KMS-11 (cell line): ENCODE data around the gene GRIA4.

Experiments
- H2AFZ ChIP-seq: fragments of 200-600 bp; sonication (generic); 2 replicates; pipeline ENCODE4 v1.6.1; 2016; ENCODE audit warnings: antibody characterized with exemption, mixed run types, low read depth
- H3K27ac ChIP-seq: fragments of 200-600 bp; sonication (generic); 2 replicates; pipeline ENCODE4 v1.6.1; 2016; ENCODE audit warnings: mild to moderate bottlenecking, mixed run types
- H3K27me3 ChIP-seq: fragments of 200-600 bp; sonication (generic); 2 replicates; pipeline ENCODE4 v1.6.1; 2017; ENCODE audit warnings: mild to moderate bottlenecking, low read depth, mixed run types, moderate library complexity; ENCODE audit not compliant: insufficient read depth
- H3K36me3 ChIP-seq: fragments of 200-600 bp; sonication (generic); 2 replicates; pipeline ENCODE4 v1.6.1; 2017; ENCODE audit warnings: mild to moderate bottlenecking, mixed run types; ENCODE audit not compliant: insufficient read depth
- H3K4me1 ChIP-seq: fragments of 200-600 bp; sonication (generic); 2 replicates; pipeline ENCODE4 v1.6.1; 2016; ENCODE audit warnings: mild to moderate bottlenecking, low read depth, mixed run types; ENCODE audit not compliant: poor library complexity, severe bottlenecking
- H3K4me2 ChIP-seq: fragments of 200-600 bp; sonication (generic); 2 replicates; pipeline ENCODE4 v1.7.0; 2016; ENCODE audit warnings: mild to moderate bottlenecking, mixed run types
- H3K4me3 ChIP-seq: fragments of 200-600 bp; sonication (generic); IDR thresholded peaks from 2 replicates; pipeline ENCODE4 v1.6.1; 2017; ENCODE audit warnings: low read depth, low read length, mixed read lengths; ENCODE audit not compliant: insufficient read depth
- H3K79me2 ChIP-seq: fragments of 200-600 bp; sonication (generic); 2 replicates; pipeline ENCODE4 v1.6.1; 2016; ENCODE audit warnings: low read depth, mixed run types; ENCODE audit not compliant: insufficient read depth
- H3K9ac ChIP-seq: fragments of 200-600 bp; sonication (generic); 2 replicates; pipeline ENCODE4 v1.6.1; 2016; ENCODE audit warnings: mild to moderate bottlenecking, mixed run types
- H4K20me1 ChIP-seq: fragments of 200-600 bp; sonication (generic); 2 replicates; pipeline ENCODE4 v1.6.1; 2016; ENCODE audit warnings: mild to moderate bottlenecking, mixed run types; ENCODE audit not compliant: insufficient read depth
- CTCF ChIP-seq: fragments of 200-600 bp; sonication (generic); conservative IDR thresholded peaks from 2 replicates; pipeline ENCODE4 v1.6.1; 2017; ENCODE audit warnings: low read depth, mild to moderate bottlenecking, antibody characterized with exemption, low read length, moderate library complexity, mixed read lengths

Gene GRIA4

GRCh38 chr11:105670811-105671210 lies 60.9 kb downstream of the GRIA4 start:
- Histone ChIP-seq H3K4me3 (no peak overlapping the region), H3K36me3 (no peaks in the 10 kb centered on the region), H2AFZ (no peak overlapping the region), H3K27ac (no peak overlapping the region), H3K4me1 (no peaks in the 10 kb centered on the region), H3K9ac (no peak overlapping the region), H3K79me2 (no peaks in the 10 kb centered on the region), H3K4me2 (no peak overlapping the region), H3K27me3 (no peaks in the 10 kb centered on the region), H4K20me1 (no peaks in the 10 kb centered on the region)
- TF ChIP-seq CTCF = no peak

GRCh38 chr11:105673089-105673488 lies 63.2 kb downstream of the GRIA4 start:
- no peaks in the 10 kb centered on the region for H3K4me1 ChIP-seq
- no peaks in the 10 kb centered on the region for H3K36me3 ChIP-seq
- no peak overlapping the region for H3K27ac ChIP-seq
- TF ChIP-seq CTCF = no peak
- H3K27me3 ChIP-seq = no peaks in the 10 kb centered on the region
- H3K4me2 ChIP-seq = no peak overlapping the region
- no peaks in the 10 kb centered on the region for H4K20me1 ChIP-seq
- no peak overlapping the region for H3K4me3 ChIP-seq
- H2AFZ ChIP-seq = no peak overlapping the region
- H3K79me2 ChIP-seq = no peaks in the 10 kb centered on the region
- H3K9ac ChIP-seq = no peak overlapping the region

- Histone ChIP-seq H3K27ac (no peak overlapping the region), H4K20me1 (no peaks in the 10 kb centered on the region), H3K4me2 (no peak overlapping the region), H3K9ac (no peak overlapping the region), H2AFZ (no peak overlapping the region), H3K36me3 (no peaks in the 10 kb centered on the region), H3K79me2 (no peaks in the 10 kb centered on the region), H3K4me3 (no peak overlapping the region), H3K27me3 (no peaks in the 10 kb centered on the region), H3K4me1 (no peaks in the 10 kb centered on the region)
- no peak for TF ChIP-seq CTCF
Measured at GRCh38 chr11:105689631-105690030, 79.8 kb downstream of the GRIA4 start.

- no peak overlapping the region for H3K27ac ChIP-seq
- H3K79me2 ChIP-seq = no peaks in the 10 kb centered on the region
- TF ChIP-seq CTCF = no peak
- no peaks in the 10 kb centered on the region for H3K36me3 ChIP-seq
- H3K9ac ChIP-seq = no peak overlapping the region
- H3K27me3 ChIP-seq = no peaks in the 10 kb centered on the region
- H4K20me1 ChIP-seq = no peaks in the 10 kb centered on the region
- no peaks in the 10 kb centered on the region for H3K4me1 ChIP-seq
- H3K4me2 ChIP-seq = no peak overlapping the region
- H2AFZ ChIP-seq = no peak overlapping the region
- H3K4me3 ChIP-seq = no peak overlapping the region
Measured at GRCh38 chr11:105690467-105690866, 80.6 kb downstream of the GRIA4 start.
